Calu3 (cell line): ENCODE results near the gene TSGA10IP. TPM values are rescaled to one million over a fixed set of nuclear protein-coding genes. Genes with fewer than 3 reads are reported as not detected.

Source experiments
- BruUV-seq: library from RNA; stranded (reverse); fragments of 400-500 nt; replicated peaks from 2 replicates; lab custom pipeline; 2021; lab: Mats Ljungman, UMichigan
- CTCF ChIA-PET: fragments of 300-600 bp; sonication (Branson Sonifier 250); formaldehyde crosslinking; loops from one replicate; lab custom pipeline; 2022; ENCODE audit warnings: antibody characterized with exemption; lab: Charles Lee
- DNase-seq: peaks from one replicate; pipeline ENCODE4 v3.0.0; 2022
- H3K27ac Mint-ChIP-seq: one replicate; pipeline ENCODE4 v1.8.0; 2022; ENCODE audit warnings: mixed read lengths; ENCODE audit not compliant: unreplicated experiment
- H3K27me3 Mint-ChIP-seq: one replicate; pipeline ENCODE4 v1.8.0; 2022; ENCODE audit warnings: mixed read lengths; ENCODE audit not compliant: unreplicated experiment
- H3K36me3 Mint-ChIP-seq: one replicate; pipeline ENCODE4 v1.8.0; 2022; ENCODE audit warnings: mild to moderate bottlenecking, moderate library complexity, mixed read lengths; ENCODE audit not compliant: insufficient read depth, unreplicated experiment
- H3K4me1 Mint-ChIP-seq: one replicate; pipeline ENCODE4 v1.8.0; 2022; ENCODE audit warnings: mild to moderate bottlenecking, low read depth, mixed read lengths; ENCODE audit not compliant: unreplicated experiment
- H3K4me3 Mint-ChIP-seq: one replicate; pipeline ENCODE4 v1.8.0; 2022; ENCODE audit warnings: mild to moderate bottlenecking, low read depth, moderate library complexity, mixed read lengths; ENCODE audit not compliant: unreplicated experiment
- H3K9me3 Mint-ChIP-seq: one replicate; pipeline ENCODE4 v1.8.0; 2022; ENCODE audit warnings: low read depth, mixed read lengths; ENCODE audit not compliant: unreplicated experiment
- intact Hi-C: fragments of 100-400 bp; cut with micrococcal nuclease; formaldehyde crosslinking; loops from one replicate; pipeline ENCODE4 v1.10.0; 2022; ENCODE audit not compliant: unreplicated experiment
- total RNA-seq: library from RNA; stranded (reverse); gene quantifications from 2 replicates; pipeline ENCODE4 v1.2.3, GENCODE V29; 2022
- TF ChIP-seq, protein P1 (sequence below): fragments of 200-600 bp; IDR thresholded peaks from one replicate; pipeline ENCODE4 v1.8.0; 2022; ENCODE audit warnings: antibody characterized with exemption; ENCODE audit not compliant: unreplicated experiment

Gene TSGA10IP
- total RNA-seq, 1 experiment from 2014 or later, result not detected

DNA sequence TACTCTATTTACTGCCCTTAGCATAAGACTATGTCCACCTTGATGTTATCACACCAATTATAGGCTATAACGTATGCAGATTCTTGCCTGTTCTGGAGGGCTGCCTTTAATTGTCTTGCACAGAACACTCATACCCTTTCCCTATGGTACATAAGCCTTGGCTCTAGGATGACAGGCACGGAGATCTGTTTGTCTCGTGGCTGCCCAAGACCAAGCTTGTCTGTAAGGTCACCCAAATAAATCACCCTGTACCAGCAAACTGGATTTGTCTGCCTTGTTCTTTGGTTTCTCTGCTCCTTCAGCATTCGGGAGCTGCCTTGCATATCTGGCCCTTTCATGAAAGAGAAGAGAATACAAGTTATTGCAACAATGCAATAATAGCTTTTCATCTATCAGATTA, 7.5 kb upstream of the TSGA10IP start:
- Mint-ChIP-seq H3K9me3 (no peaks in the 10 kb centered on the region), H3K4me1 (no peaks in the 10 kb centered on the region), H3K27me3 (peaks cover 41% of the 10 kb centered on the region), H3K36me3 (peaks cover under 1% of the 10 kb centered on the region), H3K27ac (no peak overlapping the region), H3K4me3 (no peak overlapping the region)
- CTCF ChIA-PET, result interaction anchor here (0.6 kb wide), 1 partner anchor 266 kb away, joined by 3 read pairs; no protein-coding TSS in a partner anchor
- intact Hi-C loops, result no loop called here
- no peak for DNase-seq
- no TSS peak for BruUV-seq
- TF ChIP-seq, protein P1, sequence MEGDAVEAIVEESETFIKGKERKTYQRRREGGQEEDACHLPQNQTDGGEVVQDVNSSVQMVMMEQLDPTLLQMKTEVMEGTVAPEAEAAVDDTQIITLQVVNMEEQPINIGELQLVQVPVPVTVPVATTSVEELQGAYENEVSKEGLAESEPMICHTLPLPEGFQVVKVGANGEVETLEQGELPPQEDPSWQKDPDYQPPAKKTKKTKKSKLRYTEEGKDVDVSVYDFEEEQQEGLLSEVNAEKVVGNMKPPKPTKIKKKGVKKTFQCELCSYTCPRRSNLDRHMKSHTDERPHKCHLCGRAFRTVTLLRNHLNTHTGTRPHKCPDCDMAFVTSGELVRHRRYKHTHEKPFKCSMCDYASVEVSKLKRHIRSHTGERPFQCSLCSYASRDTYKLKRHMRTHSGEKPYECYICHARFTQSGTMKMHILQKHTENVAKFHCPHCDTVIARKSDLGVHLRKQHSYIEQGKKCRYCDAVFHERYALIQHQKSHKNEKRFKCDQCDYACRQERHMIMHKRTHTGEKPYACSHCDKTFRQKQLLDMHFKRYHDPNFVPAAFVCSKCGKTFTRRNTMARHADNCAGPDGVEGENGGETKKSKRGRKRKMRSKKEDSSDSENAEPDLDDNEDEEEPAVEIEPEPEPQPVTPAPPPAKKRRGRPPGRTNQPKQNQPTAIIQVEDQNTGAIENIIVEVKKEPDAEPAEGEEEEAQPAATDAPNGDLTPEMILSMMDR, result no peak

DNA sequence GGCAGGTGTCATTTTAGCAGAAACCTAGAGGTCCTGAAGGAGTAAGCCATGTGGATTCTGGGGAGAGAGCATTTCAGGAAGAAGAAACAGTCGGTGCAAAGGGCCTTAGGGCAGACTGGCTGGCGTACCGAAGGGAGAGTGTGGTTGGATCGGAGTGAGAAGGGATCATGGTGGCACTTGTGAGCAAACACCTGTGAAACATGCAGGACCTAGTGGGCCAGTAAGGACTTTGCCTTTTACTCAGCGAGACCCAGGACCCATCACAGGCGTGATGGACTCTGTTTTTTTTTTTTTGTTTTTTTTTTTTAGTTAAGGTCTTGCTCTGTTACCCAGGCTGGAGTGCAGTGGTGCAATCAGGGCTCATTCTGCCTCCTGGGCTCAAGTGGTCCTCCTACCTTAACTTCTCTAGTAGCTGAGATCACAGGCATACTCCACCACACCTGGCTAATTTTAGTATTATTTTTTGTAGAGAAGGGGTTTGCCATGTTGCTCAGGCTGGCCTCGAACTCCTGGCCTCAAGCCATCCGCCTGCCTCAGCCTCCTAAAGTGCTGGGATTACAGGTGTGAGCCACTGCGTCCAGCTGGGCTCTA, 3.5 kb upstream of the TSGA10IP start:
- Mint-ChIP-seq H3K9me3 (no peaks in the 10 kb centered on the region), H3K36me3 (no peaks in the 10 kb centered on the region), H3K27me3 (peaks cover 40% of the 10 kb centered on the region), H3K4me1 (no peaks in the 10 kb centered on the region), H3K27ac (no peak overlapping the region), H3K4me3 (no peak overlapping the region)
- BruUV-seq, result no TSS peak
- TF ChIP-seq, protein P1, result no peak
- CTCF ChIA-PET, result interaction anchor here (0.7 kb wide), 1 partner anchor 81 kb away, joined by 4 read pairs; no protein-coding TSS in a partner anchor
- intact Hi-C loops, result no loop called here
- DNase-seq, result no peak

DNA sequence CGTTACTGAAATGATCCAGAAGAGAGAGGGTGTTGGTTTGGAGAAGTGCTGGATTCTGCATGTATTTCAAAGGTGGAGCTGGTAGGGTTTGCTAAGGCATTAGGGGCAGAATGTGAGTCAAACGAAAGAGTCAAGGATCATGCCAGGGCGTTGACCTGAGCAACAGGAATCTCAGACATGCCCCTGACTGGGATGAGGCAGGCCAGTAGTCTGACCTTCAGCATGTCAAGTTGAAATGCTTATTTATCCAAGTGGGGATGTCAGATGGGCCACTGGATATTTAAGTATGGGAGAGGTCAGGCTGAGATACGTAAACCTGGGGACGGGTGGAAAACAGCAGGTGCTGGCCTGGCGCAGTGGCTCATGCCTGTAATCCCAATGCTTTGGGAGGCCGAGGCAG, 2.7 kb upstream of the TSGA10IP start:
- no peak overlapping the region for H3K4me3 Mint-ChIP-seq
- no peak overlapping the region for H3K27ac Mint-ChIP-seq
- no TSS peak for BruUV-seq
- H3K36me3 Mint-ChIP-seq, result peaks cover 4% of the 10 kb centered on the region
- intact Hi-C loops, result no loop called here
- H3K27me3 Mint-ChIP-seq, result peaks cover 37% of the 10 kb centered on the region
- TF ChIP-seq, protein P1, result no peak
- H3K4me1 Mint-ChIP-seq, result no peaks in the 10 kb centered on the region
- no peak for DNase-seq
- H3K9me3 Mint-ChIP-seq, result no peaks in the 10 kb centered on the region
- CTCF ChIA-PET, result interaction anchor here (0.7 kb wide), 1 partner anchor 80 kb away, joined by 4 read pairs; no protein-coding TSS in a partner anchor

DNA sequence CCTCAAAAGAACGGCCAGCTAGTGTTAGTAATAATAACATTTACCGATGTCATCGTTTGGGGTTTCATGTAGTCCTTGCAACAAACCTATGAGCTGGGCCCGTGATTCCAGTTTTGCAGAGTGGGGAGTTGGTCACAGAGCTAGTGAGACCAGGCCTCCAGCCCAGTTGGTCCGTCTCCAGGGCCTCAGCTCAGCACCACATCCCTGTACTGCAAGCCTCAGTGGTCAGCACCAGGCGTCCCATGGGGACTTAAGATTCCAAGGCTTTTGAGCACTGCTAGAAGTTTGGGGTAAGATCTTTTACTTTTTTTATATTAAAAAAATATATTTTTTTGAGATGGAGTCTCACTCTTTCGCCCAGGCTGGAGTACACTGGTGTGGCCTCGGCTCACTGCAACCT, 1.1 kb upstream of the TSGA10IP start:
- CTCF ChIA-PET, result interaction anchor here (0.6 to 0.7 kb wide), 2 partner anchors 23 to 613 kb away, joined by 3 to 6 read pairs; no protein-coding TSS in a partner anchor
- TF ChIP-seq, protein P1, result no peak
- Mint-ChIP-seq H3K27me3 (peaks cover 46% of the 10 kb centered on the region), H3K4me3 (no peak overlapping the region), H3K4me1 (no peaks in the 10 kb centered on the region), H3K27ac (no peak overlapping the region), H3K9me3 (no peaks in the 10 kb centered on the region), H3K36me3 (peaks cover 5% of the 10 kb centered on the region)
- intact Hi-C loops, result no loop called here
- no peak for DNase-seq
- BruUV-seq, result no TSS peak
